Measurements from ENCODE around the gene CLDN11. TPM values are rescaled to one million over a fixed set of nuclear protein-coding genes. Genes with fewer than 3 reads are reported as not detected.
A peak's percentile ranks its signal among the peaks of the same experiment; 100 is the strongest.

CLDN11 gene
- total and polyA plus RNA-seq, 10 of the 15 experiments (the other 5 are each of a cell fraction or from before 2014, with no cell fraction given): 0.15 TPM; not detected in 9

DNA sequence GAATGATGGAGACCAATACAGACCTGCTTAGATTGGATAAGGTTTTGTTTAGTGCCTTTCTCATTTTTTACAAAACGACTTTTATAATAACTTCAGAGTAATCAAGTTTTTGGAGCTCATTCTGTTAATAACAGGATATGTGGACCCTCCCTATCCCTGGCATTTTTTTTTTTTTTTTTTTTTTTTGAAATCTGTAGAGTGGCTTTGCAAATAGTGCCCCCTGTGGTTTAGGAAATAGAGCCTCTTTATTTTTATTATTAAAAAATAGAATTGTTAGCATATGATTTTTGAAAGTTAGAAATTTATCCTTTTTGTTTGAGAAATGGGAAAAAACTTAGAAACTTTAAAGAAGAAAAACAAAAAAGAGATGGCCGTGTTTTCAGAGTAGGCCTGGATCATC is 49.7 kb upstream of the CLDN11 start:
- FAIRE-seq: no peak
- no peaks in the 10 kb centered on the region for H3K36me3 ChIP-seq (ENCODE audit: control insufficient read depth in 2 of 2, insufficient read depth in 2 of 2, low read length in 1 of 2)
- H3K27me3 ChIP-seq (replicated peaks in 1 of 2; ENCODE audit: control insufficient read depth in 2 of 2, insufficient read depth in 2 of 2, low read length in 1 of 2): no peaks in the 10 kb centered on the region
- DNase-seq (ENCODE audit: low read depth, low spot score): no peak
- no peak; the same call in 2 of the 3 replicates for ATAC-seq
- H3K4me1 ChIP-seq (ENCODE audit: control insufficient read depth, insufficient read depth, low read length): peaks cover 9% of the 10 kb centered on the region
- peaks cover 5% of the 10 kb centered on the region for H3K79me2 ChIP-seq (ENCODE audit: control insufficient read depth, insufficient read depth, low read length)
- no peaks in the 10 kb centered on the region for H3K9me3 ChIP-seq (replicated peaks; ENCODE audit: control insufficient read depth, insufficient read depth, low read length)
- ChIA-PET POLR2A (interaction anchor here (0.6 kb wide), 1 partner anchor 165 kb away, joined by 5 read pairs; no protein-coding TSS in a partner anchor), RAD21 (ENCODE audit: unreplicated experiment) (interaction anchor here (1.0 to 1.5 kb wide), 5 partner anchors 8 to 60 kb away, joined by 4 to 10 read pairs (median 5); no protein-coding TSS in a partner anchor), CTCF (interaction anchor here (0.7 to 1.8 kb wide), 12 partner anchors 10 to 182 kb away, joined by 3 to 12 read pairs (median 4); no protein-coding TSS in a partner anchor), SMC1A (ENCODE audit: uncharacterized antibody, unreplicated experiment) (interaction anchor here (0.7 to 1.7 kb wide), 8 partner anchors 10 to 506 kb away, joined by 3 to 7 read pairs (median 5); no protein-coding TSS in a partner anchor)
- no peak overlapping the region for H3K4me2 ChIP-seq (ENCODE audit: control insufficient read depth, insufficient read depth)
- no peak overlapping the region for H3K9ac ChIP-seq (ENCODE audit: control insufficient read depth, insufficient read depth, low read length)
- no peak overlapping the region for H3K27ac ChIP-seq (ENCODE audit: control insufficient read depth, insufficient read depth)
- 71% methylated on average over 2 of the region's 2 CpGs for WGBS (ENCODE audit: insufficient coverage, insufficient replicate concordance, low lambda C conversion rate, missing lambda C conversion rate)
- H3K4me3 ChIP-seq: no peak overlapping the region
- H2AFZ ChIP-seq (ENCODE audit: control insufficient read depth, low read depth, low read length): no peak overlapping the region
- intact Hi-C loops (cut with micrococcal nuclease; ENCODE audit: unreplicated experiment) (loop anchor here (1.0 kb wide), 1 partner anchor 59 kb away; no protein-coding TSS in a partner anchor), in situ Hi-C loops (cut with MboI) (no loop called here)
- TF ChIP-seq ZZZ3 (IDR thresholded peaks at IDR 0.05; ENCODE audit: control insufficient read depth, insufficient read length, low read depth): no peak
- TF ChIP-seq PML (IDR thresholded peaks at IDR 0.05; ENCODE audit: low read length): no peak
- peak; percentile 69; the same call in 1 of the 2 replicates for TF ChIP-seq ZNF384 (IDR thresholded peaks at IDR 0.05; ENCODE audit: borderline replicate concordance, low read depth, low read length)
- TF ChIP-seq TBL1XR1 (IDR thresholded peaks at IDR 0.05; ENCODE audit: low read depth, low read length): no peak
- TF ChIP-seq MTA3 (IDR thresholded peaks at IDR 0.05; ENCODE audit: borderline replicate concordance, low read length): no peak
- TF ChIP-seq RAD21 (IDR thresholded peaks at IDR 0.05; ENCODE audit: insufficient read depth, low read depth, low read length): peak; percentile 37; the same call in 1 of the 2 replicates
- TF ChIP-seq SMC3 (IDR thresholded peaks at IDR 0.05; ENCODE audit: borderline replicate concordance, low read length): peak; percentile 18; the same call in 1 of the 2 replicates
- no TSS peak for BruUV-seq (replicated peaks)
- H4K20me1 ChIP-seq (ENCODE audit: control insufficient read depth, insufficient read depth): no peaks in the 10 kb centered on the region
